ENCODE measurements around the gene GRIK5.

GRIK5 gene

GRCh38 chr19:41991025-41991424 is 79.0 kb downstream of the GRIK5 start:
- H3K27ac ChIP-seq = no peak overlapping the region

GRCh38 chr19:41990615-41991014 is 79.4 kb downstream of the GRIK5 start:
- no peak for TF ChIP-seq ZFX (IDR thresholded peaks at IDR 0.05)
- no peak for TF ChIP-seq CTCF (conservative IDR thresholded peaks at IDR 0.05)
- no peak overlapping the region for H3K27ac ChIP-seq

More at GRCh38 chr19:41991025-41991424, 79.0 kb downstream of the GRIK5 start:
- TF ChIP-seq ZFX (IDR thresholded peaks at IDR 0.05) = no peak
- TF ChIP-seq CTCF (conservative IDR thresholded peaks at IDR 0.05) = no peak

- TF ChIP-seq ZFX (IDR thresholded peaks at IDR 0.05) (no peak), CTCF (conservative IDR thresholded peaks at IDR 0.05) (no peak)
- H3K27ac ChIP-seq = no peak overlapping the region
Measured at GRCh38 chr19:41990028-41990427, 80.0 kb downstream of the GRIK5 start.

GRCh38 chr19:41988947-41989346 is 81.1 kb downstream of the GRIK5 start:
- TF ChIP-seq ZFX (IDR thresholded peaks at IDR 0.05) (no peak), CTCF (conservative IDR thresholded peaks at IDR 0.05) (no peak)
- no peak overlapping the region for H3K27ac ChIP-seq

- no peak overlapping the region for H3K27ac ChIP-seq
- TF ChIP-seq ZFX (IDR thresholded peaks at IDR 0.05) (no peak), CTCF (conservative IDR thresholded peaks at IDR 0.05) (no peak)
Measured at GRCh38 chr19:41987141-41987860, 82.7 kb downstream of the GRIK5 start.

GRCh38 chr19:41984961-41985360 is 85.0 kb downstream of the GRIK5 start:
- TF ChIP-seq CTCF (conservative IDR thresholded peaks at IDR 0.05) (no peak), ZFX (IDR thresholded peaks at IDR 0.05) (no peak)
- no peak overlapping the region for H3K27ac ChIP-seq

GRCh38 chr19:41981724-41982123 is 88.3 kb downstream of the GRIK5 start:
- no peak for TF ChIP-seq ZFX (IDR thresholded peaks at IDR 0.05)
- TF ChIP-seq CTCF (conservative IDR thresholded peaks at IDR 0.05) = no peak
- no peak overlapping the region for H3K27ac ChIP-seq
